ENCODE measurements around the gene PICALM.

DNA sequence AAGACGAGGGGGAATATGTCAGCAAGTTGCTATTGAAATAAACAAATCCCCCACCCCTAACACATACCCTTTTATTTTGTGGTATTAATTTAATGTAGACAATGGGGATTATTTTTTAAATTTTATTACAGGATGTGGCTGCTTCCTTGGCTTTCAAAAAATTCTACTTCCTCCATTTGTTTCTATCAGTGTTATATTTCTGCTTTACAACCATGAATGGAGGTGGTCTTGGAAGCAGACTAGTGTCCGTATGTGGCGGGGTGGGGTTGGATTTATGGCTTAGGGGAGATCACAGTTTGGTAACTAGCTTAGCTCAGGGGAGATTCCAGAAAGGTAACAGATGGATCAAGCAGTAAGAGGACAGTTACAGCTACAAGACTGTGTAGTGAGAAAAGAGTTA, 39.3 kb upstream of the PICALM start:
- TF ChIP-seq, protein P1, sequence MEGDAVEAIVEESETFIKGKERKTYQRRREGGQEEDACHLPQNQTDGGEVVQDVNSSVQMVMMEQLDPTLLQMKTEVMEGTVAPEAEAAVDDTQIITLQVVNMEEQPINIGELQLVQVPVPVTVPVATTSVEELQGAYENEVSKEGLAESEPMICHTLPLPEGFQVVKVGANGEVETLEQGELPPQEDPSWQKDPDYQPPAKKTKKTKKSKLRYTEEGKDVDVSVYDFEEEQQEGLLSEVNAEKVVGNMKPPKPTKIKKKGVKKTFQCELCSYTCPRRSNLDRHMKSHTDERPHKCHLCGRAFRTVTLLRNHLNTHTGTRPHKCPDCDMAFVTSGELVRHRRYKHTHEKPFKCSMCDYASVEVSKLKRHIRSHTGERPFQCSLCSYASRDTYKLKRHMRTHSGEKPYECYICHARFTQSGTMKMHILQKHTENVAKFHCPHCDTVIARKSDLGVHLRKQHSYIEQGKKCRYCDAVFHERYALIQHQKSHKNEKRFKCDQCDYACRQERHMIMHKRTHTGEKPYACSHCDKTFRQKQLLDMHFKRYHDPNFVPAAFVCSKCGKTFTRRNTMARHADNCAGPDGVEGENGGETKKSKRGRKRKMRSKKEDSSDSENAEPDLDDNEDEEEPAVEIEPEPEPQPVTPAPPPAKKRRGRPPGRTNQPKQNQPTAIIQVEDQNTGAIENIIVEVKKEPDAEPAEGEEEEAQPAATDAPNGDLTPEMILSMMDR (conservative IDR thresholded peaks at IDR 0.05; ENCODE audit: low read length), result no peak
- TF ChIP-seq EZH2phosphoT487 (IDR thresholded peaks at IDR 0.05; ENCODE audit: borderline replicate concordance), result no peak

All from Loucy (cell line).